Endodermal cell (in vitro differentiated cells): ENCODE data around the gene TTLL10. TPM values are rescaled to one million over a fixed set of nuclear protein-coding genes. Genes with fewer than 3 reads are reported as not detected.

Source experiments
- DNase-seq: peaks from one replicate; pipeline ENCODE4 v3.0.0-alpha.2; 2017
- H3K27ac ChIP-seq: 2 replicates; pipeline ENCODE4 v1.5.1; 2013; ENCODE audit warnings: mild to moderate bottlenecking, low read depth, low read length, moderate library complexity
- H3K27me3 ChIP-seq: 2 replicates; pipeline ENCODE4 v1.6.1; 2013; ENCODE audit warnings: mild to moderate bottlenecking, low read length, moderate library complexity; ENCODE audit not compliant: insufficient read depth, control insufficient read depth, poor library complexity, severe bottlenecking
- H3K36me3 ChIP-seq: 2 replicates; pipeline ENCODE4 v1.7.0; 2013; ENCODE audit warnings: mild to moderate bottlenecking, low read length, moderate library complexity; ENCODE audit not compliant: control insufficient read depth, insufficient read depth
- H3K4me1 ChIP-seq: one replicate; pipeline ENCODE4 v1.7.0; 2013; ENCODE audit warnings: low read length; ENCODE audit not compliant: control insufficient read depth, insufficient read depth
- H3K4me3 ChIP-seq: 2 replicates; pipeline ENCODE4 v1.5.1; 2013; ENCODE audit warnings: mild to moderate bottlenecking, low read length, moderate library complexity
- H3K9ac ChIP-seq: 2 replicates; pipeline ENCODE4 v1.6.1; 2013; ENCODE audit warnings: mild to moderate bottlenecking, low read length, moderate library complexity; ENCODE audit not compliant: poor library complexity, severe bottlenecking; ENCODE audit errors: extremely low read depth
- H3K9me3 ChIP-seq: 2 replicates; pipeline ENCODE4 v1.6.1; 2013; ENCODE audit warnings: mild to moderate bottlenecking, low read length, moderate library complexity; ENCODE audit not compliant: control insufficient read depth
- H3K27ac Mint-ChIP-seq: 2 replicates; pipeline ENCODE4 v1.8.0; 2020; ENCODE audit warnings: mixed read lengths
- H3K27me3 Mint-ChIP-seq: 2 replicates; pipeline ENCODE4 v1.8.0; 2021; ENCODE audit warnings: mild to moderate bottlenecking, mixed read lengths; ENCODE audit not compliant: insufficient read depth
- H3K36me3 Mint-ChIP-seq: 2 replicates; pipeline ENCODE4 v1.8.0; 2020; ENCODE audit warnings: low read depth, mixed read lengths
- H3K4me1 Mint-ChIP-seq: 2 replicates; pipeline ENCODE4 v1.8.0; 2020; ENCODE audit warnings: mixed read lengths
- H3K4me3 Mint-ChIP-seq: 2 replicates; pipeline ENCODE4 v1.8.0; 2020; ENCODE audit warnings: mild to moderate bottlenecking, moderate library complexity, mixed read lengths
- H3K9me3 Mint-ChIP-seq: 2 replicates; pipeline ENCODE4 v1.8.0; 2020; ENCODE audit warnings: mild to moderate bottlenecking, mixed read lengths
- WGBS, 2 experiments: methylation state at CpG; one replicate each; pipeline versions ENCODE4 v1.1.5 to v1.1.7; 2013; ENCODE audit warnings: missing lambda C conversion rate in 2 of 2, mixed read lengths in 1 of 2; ENCODE audit not compliant: insufficient coverage in 1 of 2, insufficient read length in 1 of 2; 5-methylcytosine and 5-hydroxymethylcytosine counted together
- total RNA-seq, 2 donors: library from RNA; stranded (reverse); fragmentation: NEBNext Ultra II Directional in 1 of 2; extraction: Animal tissue kit (Norgen Biotek cat#: 25700) in 1 of 2; gene quantifications; 2 replicates in 1 of 2; 3 replicates in 1 of 2; pipeline ENCODE4 v1.2.1, GENCODE V29; 2021
- TF ChIP-seq, protein P1 (sequence below): fragments of 200-600 bp; sonication (generic); conservative IDR thresholded peaks from 2 replicates; pipeline ENCODE4 v1.5.0; 2021; ENCODE audit warnings: antibody characterized with exemption, mild to moderate bottlenecking

TTLL10 gene
- total RNA-seq, 2 donors from 2014 or later = 0.93 to 1.2 TPM

DNA sequence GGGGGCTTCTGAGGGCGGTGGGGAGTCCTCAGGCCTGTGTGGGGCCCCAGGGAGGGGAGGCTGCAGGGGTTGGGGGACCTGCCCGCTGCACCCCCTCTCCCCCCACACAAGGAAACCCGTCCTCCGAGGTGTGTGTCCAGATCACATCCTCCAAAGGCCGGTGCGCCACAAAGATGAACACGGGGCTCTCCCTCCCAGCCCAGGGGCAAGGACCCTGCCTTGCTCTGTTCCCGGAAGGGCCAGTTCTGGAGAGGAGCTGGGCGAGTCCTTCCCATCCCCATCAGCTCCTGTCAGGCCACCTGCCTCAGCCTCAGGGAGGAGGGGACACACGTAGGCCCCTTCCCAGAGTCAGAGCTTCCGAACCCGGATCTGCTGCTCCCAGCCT, 2.5 kb upstream of the TTLL10 start:
- Histone ChIP-seq H3K36me3 (no peaks in the 10 kb centered on the region), H3K4me3 (no peak overlapping the region), H3K9ac (no peak overlapping the region), H3K27me3 (peaks cover 2% of the 10 kb centered on the region), H3K27ac (no peak overlapping the region), H3K9me3 (no peaks in the 10 kb centered on the region), H3K4me1 (no peaks in the 10 kb centered on the region)
- TF ChIP-seq, protein P1, sequence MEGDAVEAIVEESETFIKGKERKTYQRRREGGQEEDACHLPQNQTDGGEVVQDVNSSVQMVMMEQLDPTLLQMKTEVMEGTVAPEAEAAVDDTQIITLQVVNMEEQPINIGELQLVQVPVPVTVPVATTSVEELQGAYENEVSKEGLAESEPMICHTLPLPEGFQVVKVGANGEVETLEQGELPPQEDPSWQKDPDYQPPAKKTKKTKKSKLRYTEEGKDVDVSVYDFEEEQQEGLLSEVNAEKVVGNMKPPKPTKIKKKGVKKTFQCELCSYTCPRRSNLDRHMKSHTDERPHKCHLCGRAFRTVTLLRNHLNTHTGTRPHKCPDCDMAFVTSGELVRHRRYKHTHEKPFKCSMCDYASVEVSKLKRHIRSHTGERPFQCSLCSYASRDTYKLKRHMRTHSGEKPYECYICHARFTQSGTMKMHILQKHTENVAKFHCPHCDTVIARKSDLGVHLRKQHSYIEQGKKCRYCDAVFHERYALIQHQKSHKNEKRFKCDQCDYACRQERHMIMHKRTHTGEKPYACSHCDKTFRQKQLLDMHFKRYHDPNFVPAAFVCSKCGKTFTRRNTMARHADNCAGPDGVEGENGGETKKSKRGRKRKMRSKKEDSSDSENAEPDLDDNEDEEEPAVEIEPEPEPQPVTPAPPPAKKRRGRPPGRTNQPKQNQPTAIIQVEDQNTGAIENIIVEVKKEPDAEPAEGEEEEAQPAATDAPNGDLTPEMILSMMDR = no peak
- 90 to 98% methylated on average over 7 to 12 of the region's 12 CpGs for WGBS, 2 experiments
- Mint-ChIP-seq H3K4me1 (no peaks in the 10 kb centered on the region), H3K36me3 (peaks cover 3% of the 10 kb centered on the region), H3K27ac (no peak overlapping the region), H3K9me3 (peaks cover 8% of the 10 kb centered on the region), H3K4me3 (no peak overlapping the region), H3K27me3 (peaks cover 8% of the 10 kb centered on the region)
- no peak for DNase-seq

DNA sequence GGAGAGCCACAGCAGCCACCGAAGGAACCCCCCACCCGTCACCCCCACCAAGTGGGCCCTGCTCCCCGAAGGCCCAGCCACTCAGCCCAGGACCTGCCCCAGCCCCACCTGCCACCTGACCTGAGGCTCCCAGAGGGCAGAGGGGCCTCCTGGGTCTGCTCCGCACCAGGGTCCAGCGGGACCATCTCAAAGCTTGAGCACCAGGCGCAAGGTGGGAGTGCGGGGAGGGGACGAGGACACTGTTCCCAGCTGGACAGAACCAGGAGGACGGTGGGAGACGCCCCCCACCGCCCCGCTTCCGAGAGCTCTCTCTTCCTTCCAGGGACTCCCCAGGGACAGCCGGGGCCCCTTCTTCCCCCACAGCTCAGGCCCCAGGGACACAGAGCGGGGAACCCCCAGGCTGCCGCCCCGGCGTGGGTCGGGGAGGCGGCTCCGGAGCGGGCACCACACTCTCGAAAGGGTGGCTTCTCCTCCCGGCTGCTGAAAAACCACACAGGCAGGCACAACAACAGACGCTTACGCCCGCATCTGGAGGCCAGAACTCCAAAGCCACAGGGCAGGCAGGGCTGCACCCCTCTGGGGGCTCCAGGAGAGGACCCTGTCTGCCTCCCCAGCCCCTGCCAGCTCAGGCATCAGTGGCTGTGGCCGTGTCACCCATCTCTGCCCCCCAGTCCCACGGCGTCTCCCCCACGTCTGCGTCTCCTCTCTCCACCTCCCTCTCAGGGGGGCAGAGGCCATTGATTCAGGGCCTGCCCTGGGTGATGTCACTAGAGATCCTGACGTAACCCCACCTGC, 1.9 kb upstream of the TTLL10 start:
- DNase-seq = peak; percentile 50
- Mint-ChIP-seq H3K4me3 (no peak overlapping the region), H3K4me1 (peaks cover under 1% of the 10 kb centered on the region), H3K9me3 (peaks cover 11% of the 10 kb centered on the region), H3K27me3 (peaks cover 13% of the 10 kb centered on the region), H3K27ac (no peak overlapping the region), H3K36me3 (peaks cover 4% of the 10 kb centered on the region)
- TF ChIP-seq, protein P1 = no peak
- WGBS, 2 experiments = 89 to 92% methylated on average over 18 to 33 of the region's 33 CpGs
- H3K9ac ChIP-seq = no peak overlapping the region
- H3K27ac ChIP-seq = no peak overlapping the region
- H3K27me3 ChIP-seq = peaks cover 8% of the 10 kb centered on the region
- no peaks in the 10 kb centered on the region for H3K4me1 ChIP-seq
- H3K9me3 ChIP-seq = no peaks in the 10 kb centered on the region
- no peak overlapping the region for H3K4me3 ChIP-seq
- no peaks in the 10 kb centered on the region for H3K36me3 ChIP-seq

DNA sequence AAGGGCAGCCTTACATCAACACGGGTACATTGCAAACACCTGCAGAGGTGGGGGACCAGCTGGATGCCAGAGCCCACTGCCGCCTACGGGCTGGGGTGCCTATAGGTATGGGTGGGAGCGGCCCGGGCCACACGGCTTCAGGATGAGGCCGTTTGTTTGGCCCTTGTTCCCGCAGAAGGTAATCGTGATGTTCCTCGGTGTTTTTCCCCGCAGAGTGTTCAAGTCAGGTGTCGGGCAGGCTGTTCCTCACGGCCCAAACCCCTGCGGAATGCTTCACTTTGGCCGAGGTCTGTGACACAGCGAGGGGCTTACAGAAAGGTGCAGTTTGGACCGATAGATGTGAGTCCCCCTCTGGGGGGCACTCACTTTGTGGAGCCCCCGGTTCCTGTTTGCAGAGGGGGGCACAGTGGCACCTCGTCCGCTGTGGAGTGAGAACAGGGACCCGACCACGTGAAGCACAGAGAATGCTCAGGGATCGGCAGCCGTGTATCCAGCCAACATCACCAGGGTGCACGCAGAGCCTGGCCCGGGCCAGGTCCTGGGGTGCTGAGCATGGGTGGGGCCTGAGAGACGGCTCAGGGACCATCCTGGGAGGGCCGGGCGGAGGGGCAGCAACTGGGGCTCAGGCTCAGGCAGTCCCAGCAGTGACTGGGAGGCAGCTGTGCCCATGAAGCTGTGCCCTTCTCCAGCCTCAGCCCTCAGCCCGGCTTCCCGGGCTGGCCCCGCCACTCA, 453 bp upstream of the TTLL10 start:
- TF ChIP-seq, protein P1 = no peak
- no peak overlapping the region for H3K4me3 Mint-ChIP-seq

More for the DNA sequence above, 453 bp upstream of the TTLL10 start:
- no peak overlapping the region for H3K9ac ChIP-seq
- WGBS, 2 experiments = 80 to 82% methylated on average over 22 to 32 of the region's 32 CpGs
- H3K27me3 ChIP-seq = peaks cover 10% of the 10 kb centered on the region
- Mint-ChIP-seq H3K9me3 (peaks cover 11% of the 10 kb centered on the region), H3K4me1 (peaks cover 2% of the 10 kb centered on the region), H3K36me3 (peaks cover 4% of the 10 kb centered on the region), H3K27me3 (peaks cover 14% of the 10 kb centered on the region), H3K27ac (no peak overlapping the region)
- no peaks in the 10 kb centered on the region for H3K4me1 ChIP-seq
- H3K36me3 ChIP-seq = no peaks in the 10 kb centered on the region
- no peak overlapping the region for H3K27ac ChIP-seq
- DNase-seq = peak; percentile 58
- H3K4me3 ChIP-seq = no peak overlapping the region
- no peaks in the 10 kb centered on the region for H3K9me3 ChIP-seq
